Measurements from ENCODE around the gene MAPK12. TPM values are rescaled to one million over a fixed set of nuclear protein-coding genes. Genes with fewer than 3 reads are reported as not detected.
"Not testable (repeated sequence)": the region's sequence is repeated elsewhere in the genome, so short reads cannot be mapped to it uniquely, and the experiment has no call there.

Gene MAPK12
- total and polyA plus RNA-seq, 2 of the 4 experiments (the other 2 are of a cell fraction) = 41.0 to 56.3 TPM

DNA sequence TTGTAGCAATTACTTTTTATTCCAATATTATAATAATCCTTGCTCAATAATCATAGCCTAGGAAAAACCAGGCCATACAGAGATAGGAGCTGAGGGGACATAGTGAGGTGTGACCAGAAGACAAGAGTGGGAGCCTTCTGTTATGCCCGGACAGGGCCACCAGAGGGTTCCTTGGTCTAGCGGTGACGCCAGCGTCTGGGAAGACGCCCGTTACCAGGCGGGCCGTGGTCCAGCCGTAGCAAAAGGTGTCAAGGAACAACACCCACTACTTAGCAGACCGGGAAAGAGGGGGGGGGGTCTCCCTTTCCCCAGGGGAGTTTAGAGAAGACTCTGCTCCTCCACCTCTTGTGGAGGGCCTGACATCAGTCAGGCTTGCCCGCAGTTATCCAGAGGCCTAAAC, 11.9 kb upstream of the MAPK12 start:
- CTCF ChIA-PET; H3K9me1 ChIP-seq (ENCODE audit: insufficient read depth, low read length); BruUV-seq (replicated peaks); H3K14ac ChIP-seq (replicated peaks; ENCODE audit: low read depth, low read length); H3K27me3 ChIP-seq (ENCODE audit: control insufficient read depth, insufficient read depth, low read length); H2BK120ac ChIP-seq (ENCODE audit: low read depth, low read length); DNase-seq; dilution Hi-C loops (cut with HindIII; ENCODE audit: low sequenced_read_pairs, unreplicated experiment); H3K18ac ChIP-seq (ENCODE audit: low read depth, low read length); H3K4me2 ChIP-seq (ENCODE audit: low read depth, low read length); H4K8ac ChIP-seq (ENCODE audit: low read depth in 2 of 2, low read length in 2 of 2); H2AK9ac ChIP-seq (replicated peaks; ENCODE audit: low read depth, low read length, poor library complexity); H3K56ac ChIP-seq (ENCODE audit: extremely low read depth, insufficient read depth, low read length); H4K5ac ChIP-seq (ENCODE audit: low read depth, low read length); H2AFZ ChIP-seq (replicated peaks; ENCODE audit: low read length, poor library complexity); H4K91ac ChIP-seq (ENCODE audit: insufficient read depth, low read depth, low read length); H3K4ac ChIP-seq (ENCODE audit: low read depth, low read length); ATAC-seq (ENCODE audit: low read depth); H3K23ac ChIP-seq (ENCODE audit: low read depth, low read length); H3K4me3 ChIP-seq (ENCODE audit: insufficient read depth, low read depth, low read length); H3K9me3 ChIP-seq (ENCODE audit: control insufficient read depth, insufficient read depth, low read length); POLR2A ChIA-PET (ENCODE audit: unreplicated experiment); H3K27ac ChIP-seq (ENCODE audit: insufficient read depth, low read length); H2AK5ac ChIP-seq (ENCODE audit: low read depth, low read length); H2BK15ac ChIP-seq (ENCODE audit: low read depth, low read length); H3K9ac ChIP-seq (ENCODE audit: low read depth, low read length); H2BK20ac ChIP-seq (ENCODE audit: low read depth, low read length); H2BK5ac ChIP-seq (ENCODE audit: low read depth, low read length, poor library complexity, severe bottlenecking): not testable (repeated sequence)
- H3K79me1 ChIP-seq (ENCODE audit: low read depth in 1 of 2, low read length in 2 of 2) = peaks cover 0 to 16% of the 10 kb centered on the region in 2 experiments; a peak in 1 of 4 replicates
- in situ Hi-C loops (cut with MboI; ENCODE audit: low sequenced_read_pairs) (loop anchor here (10.0 kb wide), 1 partner anchor 51 kb away; the partner anchor contains the start of gene DENND6B), intact Hi-C loops (cut with micrococcal nuclease) (loop anchor here (5.0 kb wide), 1 partner anchor 34 kb away; the partner anchor contains the start of gene PLXNB2)
- peaks cover 46% of the 10 kb centered on the region for H4K20me1 ChIP-seq (ENCODE audit: insufficient read depth, low read length)
- WGBS, 2 experiments (ENCODE audit: extremely low coverage in 2 of 2, insufficient read length in 1 of 2) = no CpG with 5 or more reads among the region's 11 CpGs
- peaks cover 11% of the 10 kb centered on the region for H3K4me1 ChIP-seq (ENCODE audit: control insufficient read depth, insufficient read depth, low read length)
- peaks cover 42% of the 10 kb centered on the region for H3K36me3 ChIP-seq (ENCODE audit: control insufficient read depth, insufficient read depth, low read length)
